Nephron (organoid): ENCODE measurements around the gene CALY.

Experiments used
- H3K27ac Mint-ChIP-seq, 3 experiments: 2 replicates each; pipeline ENCODE4 v1.8.0; 2020; ENCODE audit warnings: mixed read lengths in 3 of 3, mild to moderate bottlenecking in 2 of 3, moderate library complexity in 1 of 3
- H3K27me3 Mint-ChIP-seq: 2 replicates; pipeline ENCODE4 v1.8.0; 2021; ENCODE audit warnings: low read depth, mild to moderate bottlenecking, moderate library complexity, mixed read lengths
- H3K36me3 Mint-ChIP-seq: 2 replicates; pipeline ENCODE4 v1.8.0; 2020; ENCODE audit warnings: low read depth, mixed read lengths
- H3K4me1 Mint-ChIP-seq: 2 replicates; pipeline ENCODE4 v1.8.0; 2020; ENCODE audit warnings: mixed read lengths
- H3K4me3 Mint-ChIP-seq, 3 experiments: 2 replicates each; pipeline ENCODE4 v1.8.0; 2020; ENCODE audit warnings: mild to moderate bottlenecking in 3 of 3, mixed read lengths in 3 of 3, moderate library complexity in 2 of 3
- H3K9me3 Mint-ChIP-seq: 2 replicates; pipeline ENCODE4 v1.8.0; 2020; ENCODE audit warnings: mixed read lengths
- CTCF ChIP-seq, 3 experiments: fragments of 200-600 bp; sonication (generic); IDR thresholded peaks; one replicate each; pipeline ENCODE4 v1.5.0; 2021; ENCODE audit warnings: antibody characterized with exemption in 3 of 3; ENCODE audit not compliant: unreplicated experiment in 3 of 3

Gene CALY

GRCh38 chr10:133350283-133350949, 13.7 kb upstream of the CALY start:
- Mint-ChIP-seq H3K9me3 (no peaks in the 10 kb centered on the region), H3K4me3 (no peak overlapping the region), H3K4me1 (no peaks in the 10 kb centered on the region), H3K27ac (no peak overlapping the region), H3K27me3 (peaks cover 7% of the 10 kb centered on the region), H3K36me3 (no peaks in the 10 kb centered on the region)
- no peak for TF ChIP-seq CTCF (IDR thresholded peaks at IDR 0.05; ENCODE audit: unreplicated experiment in 3 of 3)

- no peak overlapping the region for H3K4me3 Mint-ChIP-seq
- no peaks in the 10 kb centered on the region for H3K4me1 Mint-ChIP-seq
- H3K9me3 Mint-ChIP-seq = no peaks in the 10 kb centered on the region
- no peak for TF ChIP-seq CTCF (IDR thresholded peaks at IDR 0.05; ENCODE audit: unreplicated experiment in 3 of 3)
- H3K27me3 Mint-ChIP-seq = peaks cover 14% of the 10 kb centered on the region
- no peaks in the 10 kb centered on the region for H3K36me3 Mint-ChIP-seq
- H3K27ac Mint-ChIP-seq = no peak overlapping the region
These were observed 12.9 kb upstream of the CALY start for GRCh38 chr10:133349577-133350011.

- no peak for TF ChIP-seq CTCF (IDR thresholded peaks at IDR 0.05; ENCODE audit: unreplicated experiment in 3 of 3)
- Mint-ChIP-seq H3K4me3 (no peak overlapping the region), H3K27ac (no peak overlapping the region), H3K9me3 (no peaks in the 10 kb centered on the region), H3K4me1 (no peaks in the 10 kb centered on the region), H3K27me3 (peaks cover 17% of the 10 kb centered on the region), H3K36me3 (no peaks in the 10 kb centered on the region)
These were observed 12.5 kb upstream of the CALY start for GRCh38 chr10:133349160-133349568.

GRCh38 chr10:133347710-133348517, 11.2 kb upstream of the CALY start:
- peaks cover 25% of the 10 kb centered on the region for H3K27me3 Mint-ChIP-seq
- no peak for TF ChIP-seq CTCF (IDR thresholded peaks at IDR 0.05; ENCODE audit: unreplicated experiment in 3 of 3)
- H3K27ac Mint-ChIP-seq = no peak overlapping the region
- H3K4me1 Mint-ChIP-seq = no peaks in the 10 kb centered on the region
- H3K4me3 Mint-ChIP-seq = no peak overlapping the region
- H3K9me3 Mint-ChIP-seq = no peaks in the 10 kb centered on the region
- no peaks in the 10 kb centered on the region for H3K36me3 Mint-ChIP-seq

GRCh38 chr10:133346413-133346812, 9.7 kb upstream of the CALY start:
- Mint-ChIP-seq H3K9me3 (peaks cover 5% of the 10 kb centered on the region), H3K27me3 (peaks cover 27% of the 10 kb centered on the region), H3K4me1 (no peaks in the 10 kb centered on the region), H3K27ac (no peak overlapping the region), H3K4me3 (no peak overlapping the region), H3K36me3 (no peaks in the 10 kb centered on the region)
- TF ChIP-seq CTCF (IDR thresholded peaks at IDR 0.05; ENCODE audit: unreplicated experiment in 3 of 3) = no peak
